GM15510 (cell line): ENCODE data around the gene LRRC9.

Experiments
- POLR2A ChIP-seq: IDR thresholded peaks from 3 replicates; pipeline ENCODE4 v1.6.1; 2011; ENCODE audit warnings: borderline replicate concordance; ENCODE audit not compliant: insufficient read length; ENCODE audit errors: extremely low read depth

The LRRC9 gene

GRCh38 chr14:59919570-59920377 lies at the start of gene LRRC9:
TSS of gene LRRC9 (plus strand) at chr14:59920144.
- no peak for TF ChIP-seq POLR2A

- no peak for TF ChIP-seq POLR2A
Measured at GRCh38 chr14:59870277-59871165, 49.4 kb upstream of the LRRC9 start, which contains the start of gene RTN1. TSS of gene RTN1 (minus strand) at chr14:59870776. CDS start at chr14:59870630, 146 bp downstream.

DNA sequence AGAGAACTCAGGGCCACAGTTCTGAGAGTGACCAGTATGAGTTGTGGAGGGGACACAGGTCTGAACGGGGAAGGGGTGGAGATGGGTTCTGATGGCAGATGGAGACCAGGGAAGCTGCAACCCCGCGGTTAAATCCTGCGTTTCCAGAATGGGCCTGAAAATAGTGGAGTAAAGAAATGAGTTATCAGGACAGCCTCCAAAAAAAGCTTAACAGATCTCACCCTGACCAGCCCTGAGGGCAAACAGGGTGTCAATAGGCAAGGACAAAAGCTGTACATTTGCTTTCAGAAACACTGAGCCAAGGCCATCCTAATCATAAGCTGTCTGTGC lies 48.8 kb upstream of the LRRC9 start:
- no peak for TF ChIP-seq POLR2A

GRCh38 chr14:59882957-59883356 lies 37.0 kb upstream of the LRRC9 start:
- TF ChIP-seq POLR2A = no peak

DNA sequence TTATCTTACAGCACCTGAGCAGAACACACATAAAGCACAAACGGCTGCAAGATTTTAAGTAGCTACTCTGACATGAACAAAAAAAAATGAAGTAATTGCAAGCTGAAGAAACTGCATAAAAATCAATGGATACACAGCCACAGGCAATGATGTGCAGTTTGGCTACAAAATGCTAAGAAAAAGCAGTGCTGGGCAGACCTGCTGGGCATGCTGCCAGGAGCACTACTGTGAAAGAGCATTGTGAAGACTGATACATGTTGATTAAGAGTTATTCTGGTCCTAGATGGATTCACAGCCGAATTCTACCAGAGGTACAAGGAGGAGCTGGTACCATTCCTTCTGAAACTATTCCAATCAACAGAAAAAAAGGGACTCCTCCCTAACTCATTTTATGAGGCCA lies 29.3 kb upstream of the LRRC9 start:
- TF ChIP-seq POLR2A = no peak

GRCh38 chr14:59895721-59896120 lies 24.2 kb upstream of the LRRC9 start:
- no peak for TF ChIP-seq POLR2A

- TF ChIP-seq POLR2A = no peak
Measured at GRCh38 chr14:59897757-59898383, 22.1 kb upstream of the LRRC9 start.

DNA sequence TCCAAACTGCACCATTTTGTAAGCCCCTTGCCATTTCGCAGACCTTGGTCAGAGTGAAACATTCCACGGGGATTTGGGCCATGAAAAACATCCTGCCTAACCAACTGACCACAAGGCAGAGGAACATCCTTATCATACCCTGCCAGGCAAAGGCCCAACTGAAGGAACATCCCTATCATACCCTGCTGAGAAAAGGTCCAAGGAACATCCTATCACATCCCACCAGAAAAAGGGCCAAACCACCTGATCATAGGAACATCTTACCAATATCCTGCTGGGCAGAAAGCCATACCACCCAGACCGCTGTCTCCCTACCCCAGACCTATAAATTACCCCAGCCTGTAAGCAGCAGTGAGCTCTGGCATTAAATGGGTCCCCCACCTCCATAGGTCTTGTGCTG lies 19.4 kb upstream of the LRRC9 start:
- TF ChIP-seq POLR2A = no peak

- TF ChIP-seq POLR2A = no peak
Measured at GRCh38 chr14:59904184-59904583, 15.8 kb upstream of the LRRC9 start.

- no peak for TF ChIP-seq POLR2A
Measured at GRCh38 chr14:59905188-59905587, 14.8 kb upstream of the LRRC9 start.

DNA sequence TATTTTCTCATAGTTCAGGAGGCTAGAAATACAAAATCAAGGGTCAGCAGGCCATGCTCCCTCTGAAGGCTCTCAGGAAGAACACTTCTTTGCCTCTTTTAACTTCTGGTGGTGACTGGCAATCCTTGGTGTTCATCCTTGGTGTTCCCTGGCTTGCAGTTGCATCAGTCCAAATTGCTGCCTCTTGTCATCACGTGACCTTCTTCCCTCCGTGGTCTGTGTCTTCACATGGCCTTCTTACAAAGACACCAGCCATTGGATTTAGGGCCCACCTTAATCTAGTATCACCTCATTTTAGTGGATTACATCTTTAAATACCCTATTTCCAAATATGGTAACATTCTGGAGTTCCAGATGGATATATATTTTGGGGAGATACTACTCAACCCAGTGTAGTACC lies 7.5 kb upstream of the LRRC9 start:
- no peak for TF ChIP-seq POLR2A

DNA sequence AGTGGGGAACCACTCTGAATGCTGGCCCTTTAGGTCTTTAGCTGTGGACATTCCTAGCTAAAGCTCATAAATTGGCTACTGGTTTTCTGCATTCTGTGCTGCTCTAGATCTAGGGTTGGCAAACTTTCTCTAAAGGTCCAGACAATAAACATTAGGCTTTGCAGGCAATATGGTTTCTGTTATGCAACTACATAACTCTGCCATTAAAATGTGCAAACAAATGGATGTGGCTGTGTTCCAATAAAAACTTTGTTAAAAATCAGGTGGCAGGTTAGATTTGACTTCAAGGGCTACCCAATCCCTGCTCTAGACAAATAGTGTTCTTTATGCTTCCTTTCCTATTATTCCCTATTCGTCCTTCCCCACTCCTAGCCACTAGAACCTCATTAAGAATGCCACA lies 6.8 kb upstream of the LRRC9 start:
- no peak for TF ChIP-seq POLR2A

DNA sequence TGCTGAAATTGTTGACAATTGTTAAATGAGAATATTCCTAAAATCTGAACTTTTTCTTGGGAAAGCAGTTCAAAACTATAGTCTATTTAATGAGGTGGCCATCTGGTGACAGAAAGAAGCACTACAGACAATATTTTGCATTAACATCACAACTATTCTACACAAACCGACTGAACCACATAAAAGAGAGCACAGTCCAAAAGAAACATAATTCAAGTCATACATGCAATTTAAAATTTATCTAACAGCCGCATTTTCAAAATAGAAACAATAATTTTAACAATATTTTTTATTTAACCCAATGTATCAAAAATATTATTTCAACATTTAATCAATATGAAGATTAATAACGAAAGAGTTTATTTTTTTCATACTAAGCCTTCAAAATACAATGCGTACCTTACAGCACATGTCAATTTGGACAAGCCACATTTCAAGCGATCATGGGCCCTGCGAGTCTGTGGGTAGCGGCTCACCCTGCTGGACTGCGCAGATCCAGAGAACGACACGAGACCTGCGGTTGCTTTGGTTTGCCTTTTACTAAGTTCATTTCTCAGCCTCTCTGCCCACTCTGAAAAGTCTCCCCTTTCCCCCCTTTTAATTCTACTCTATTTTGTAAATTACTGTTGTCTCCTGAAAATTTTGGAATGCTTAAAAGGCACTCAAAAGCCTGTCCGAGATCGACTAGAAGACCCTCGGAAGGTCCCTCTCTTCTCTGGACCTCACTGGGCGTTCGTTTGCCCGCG lies 947 bp upstream of the LRRC9 start:
- TF ChIP-seq POLR2A = no peak

- no peak for TF ChIP-seq POLR2A
Measured at GRCh38 chr14:59920378-59920683, 387 bp downstream of the LRRC9 start.

GRCh38 chr14:59925797-59926196 lies 5.9 kb downstream of the LRRC9 start:
- TF ChIP-seq POLR2A = no peak
